ENCODE data around the gene MAL.
A peak's percentile ranks its signal among the peaks of the same experiment; 100 is the strongest.
"Not testable (repeated sequence)": the region's sequence is repeated elsewhere in the genome, so short reads cannot be mapped to it uniquely, and the experiment has no call there.

The MAL gene

GRCh38 chr2:95068256-95068655 lies 42.7 kb downstream of the MAL start:
- no peak for DNase-seq

- DNase-seq: no peak
Measured at GRCh38 chr2:95069465-95069864, 44.0 kb downstream of the MAL start.

- DNase-seq: no peak
Measured at GRCh38 chr2:95071856-95072255, 46.3 kb downstream of the MAL start.

- DNase-seq: no peak
Measured at GRCh38 chr2:95072424-95072823, 46.9 kb downstream of the MAL start.

- no peak for DNase-seq
Measured at GRCh38 chr2:95073856-95074662, 48.6 kb downstream of the MAL start.

GRCh38 chr2:95074663-95075439 lies 49.3 kb downstream of the MAL start:
- DNase-seq: no peak

- no peak for DNase-seq
Measured at GRCh38 chr2:95075440-95076132, 50.1 kb downstream of the MAL start.

GRCh38 chr2:95076705-95077529 lies 51.4 kb downstream of the MAL start:
- DNase-seq: peak; percentile 50

GRCh38 chr2:95077530-95077825 lies 52.0 kb downstream of the MAL start:
- DNase-seq: no peak

GRCh38 chr2:95077861-95078603 lies 52.5 kb downstream of the MAL start:
- no peak for DNase-seq

GRCh38 chr2:95079199-95079683 lies 53.7 kb downstream of the MAL start:
- DNase-seq: no peak

- DNase-seq: no peak
Measured at GRCh38 chr2:95082477-95082876, 57.0 kb downstream of the MAL start.

- DNase-seq: no peak
Measured at GRCh38 chr2:95086017-95086416, 60.5 kb downstream of the MAL start.

- no peak for DNase-seq
Measured at GRCh38 chr2:95087379-95087778, 61.9 kb downstream of the MAL start.

- DNase-seq: no peak
Measured at GRCh38 chr2:95091885-95092555, 66.5 kb downstream of the MAL start.

GRCh38 chr2:95098273-95098672 lies 72.8 kb downstream of the MAL start:
- not testable (repeated sequence) for DNase-seq

GRCh38 chr2:95099910-95100309 lies 74.4 kb downstream of the MAL start:
- DNase-seq: no peak
